Right lobe of liver (tissue), 4 donors: ENCODE results near the gene PTS.

Source experiments
- POLR2A ChIP-seq: fragments of 450-650 bp; IDR thresholded peaks from one replicate; pipeline ENCODE4 v1.6.1; 2017; ENCODE audit warnings: antibody characterized with exemption, mild to moderate bottlenecking
- TF ChIP-seq, protein P1 (sequence below), 4 donors: fragments of 200-600 bp in 3 of 4; fragments of 450-650 bp in 1 of 4; IDR thresholded peaks; one replicate each; pipeline versions ENCODE4 v1.5.1 to v1.8.0; 2016 to 2022; ENCODE audit warnings: antibody characterized with exemption in 4 of 4, mild to moderate bottlenecking in 2 of 4
- donor health status: DM: no; HTN: no; CAD: no.
- donor health status: DM: no; HTN: no; CAD: no.
- donor health status: DM: no; HTN: yes; CAD: no.

DNA sequence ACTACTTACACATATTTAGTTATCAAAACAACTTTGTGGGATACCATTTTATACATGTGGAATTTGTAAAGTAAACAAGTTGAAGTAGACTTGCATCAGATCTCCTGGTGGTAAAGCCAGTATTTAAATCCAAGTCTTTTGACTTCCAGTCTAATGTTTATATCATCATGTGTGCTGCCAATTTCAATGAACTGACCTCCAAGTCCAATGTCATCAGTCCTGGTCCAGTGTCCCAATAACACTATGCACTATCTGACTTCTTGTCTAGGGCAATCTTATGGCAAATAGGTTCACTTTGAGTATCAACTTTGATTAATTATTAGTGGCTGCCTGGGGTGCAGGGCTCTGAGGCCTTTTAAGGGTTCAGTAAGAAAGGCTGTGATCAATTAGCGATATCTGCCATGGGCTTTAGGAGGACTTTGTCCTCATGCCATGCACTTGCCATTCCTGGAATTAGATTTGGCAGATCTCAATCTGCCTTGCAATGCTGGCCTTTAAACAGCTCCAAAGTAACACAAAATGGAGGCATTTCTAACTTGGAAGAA is 9.6 kb upstream of the PTS start:
- TF ChIP-seq, protein P1, sequence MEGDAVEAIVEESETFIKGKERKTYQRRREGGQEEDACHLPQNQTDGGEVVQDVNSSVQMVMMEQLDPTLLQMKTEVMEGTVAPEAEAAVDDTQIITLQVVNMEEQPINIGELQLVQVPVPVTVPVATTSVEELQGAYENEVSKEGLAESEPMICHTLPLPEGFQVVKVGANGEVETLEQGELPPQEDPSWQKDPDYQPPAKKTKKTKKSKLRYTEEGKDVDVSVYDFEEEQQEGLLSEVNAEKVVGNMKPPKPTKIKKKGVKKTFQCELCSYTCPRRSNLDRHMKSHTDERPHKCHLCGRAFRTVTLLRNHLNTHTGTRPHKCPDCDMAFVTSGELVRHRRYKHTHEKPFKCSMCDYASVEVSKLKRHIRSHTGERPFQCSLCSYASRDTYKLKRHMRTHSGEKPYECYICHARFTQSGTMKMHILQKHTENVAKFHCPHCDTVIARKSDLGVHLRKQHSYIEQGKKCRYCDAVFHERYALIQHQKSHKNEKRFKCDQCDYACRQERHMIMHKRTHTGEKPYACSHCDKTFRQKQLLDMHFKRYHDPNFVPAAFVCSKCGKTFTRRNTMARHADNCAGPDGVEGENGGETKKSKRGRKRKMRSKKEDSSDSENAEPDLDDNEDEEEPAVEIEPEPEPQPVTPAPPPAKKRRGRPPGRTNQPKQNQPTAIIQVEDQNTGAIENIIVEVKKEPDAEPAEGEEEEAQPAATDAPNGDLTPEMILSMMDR (IDR thresholded peaks at IDR 0.05) = no peak
- TF ChIP-seq POLR2A = no peak
